Vagina (tissue), 2 donors: ENCODE data around the gene ATP8A2. TPM values are rescaled to one million over a fixed set of nuclear protein-coding genes. Genes with fewer than 3 reads are reported as not detected.

Experiments used
- DNase-seq, 2 donors: peaks; one replicate each; pipeline ENCODE4 v3.0.0-alpha.2; 2017; ENCODE audit errors: extremely low spot score in 2 of 2
- H3K27ac ChIP-seq: fragments of 200-600 bp; sonication (generic); one replicate; pipeline ENCODE4 v1.5.1; 2019
- H3K27me3 ChIP-seq: fragments of 200-600 bp; sonication (generic); one replicate; pipeline ENCODE4 v1.5.1; 2019
- H3K36me3 ChIP-seq, 2 donors: fragments of 200-600 bp; sonication (generic); one replicate each; pipeline ENCODE4 v1.5.1; 2017 to 2019
- H3K4me1 ChIP-seq: fragments of 200-600 bp; sonication (generic); one replicate; pipeline ENCODE4 v1.5.1; 2019
- H3K4me3 ChIP-seq, 2 donors: fragments of 200-600 bp; sonication (generic); 1 replicate in 1 of 2; 2 replicates in 1 of 2; pipeline ENCODE4 v1.5.1; 2016 to 2019
- H3K9me3 ChIP-seq: fragments of 200-600 bp; sonication (generic); one replicate; pipeline ENCODE4 v1.5.1; 2019
- POLR2A ChIP-seq, 2 donors: fragments of 450-650 bp; IDR thresholded peaks; one replicate each; pipeline ENCODE4 v1.6.1; 2017; ENCODE audit warnings: antibody characterized with exemption in 2 of 2, mild to moderate bottlenecking in 2 of 2, moderate library complexity in 2 of 2
- POLR2AphosphoS5 ChIP-seq, 2 donors: sonication (generic); formaldehyde crosslinking; IDR thresholded peaks; one replicate each; pipeline ENCODE4 v1.9.0; 2017; ENCODE audit warnings: antibody characterized with exemption in 2 of 2, mild to moderate bottlenecking in 2 of 2, low read depth in 1 of 2; ENCODE audit not compliant: insufficient read depth in 1 of 2
- intact Hi-C: fragments of 100-400 bp; cut with DNase I; formaldehyde crosslinking; loops from one replicate; pipeline ENCODE4 v1.15.1; 2023
- total RNA-seq: library from RNA; depleted of rRNA; stranded (reverse); fragments of >200 nt; gene quantifications from one replicate; pipeline ENCODE4 v1.2.3, GENCODE V29; 2016
- TF ChIP-seq, protein P1 (sequence below), 3 experiments: fragments of 450-650 bp in 2 of 3; fragments of 200-600 bp in 1 of 3; sonication (generic) in 1 of 3; IDR thresholded peaks; one replicate each; pipeline ENCODE4 v1.5.1; 2017 to 2019; ENCODE audit warnings: antibody characterized with exemption in 3 of 3, mild to moderate bottlenecking in 2 of 3, moderate library complexity in 2 of 3

Gene ATP8A2
- total RNA-seq, 1 donor from 2014 or later: 1.5 TPM

DNA sequence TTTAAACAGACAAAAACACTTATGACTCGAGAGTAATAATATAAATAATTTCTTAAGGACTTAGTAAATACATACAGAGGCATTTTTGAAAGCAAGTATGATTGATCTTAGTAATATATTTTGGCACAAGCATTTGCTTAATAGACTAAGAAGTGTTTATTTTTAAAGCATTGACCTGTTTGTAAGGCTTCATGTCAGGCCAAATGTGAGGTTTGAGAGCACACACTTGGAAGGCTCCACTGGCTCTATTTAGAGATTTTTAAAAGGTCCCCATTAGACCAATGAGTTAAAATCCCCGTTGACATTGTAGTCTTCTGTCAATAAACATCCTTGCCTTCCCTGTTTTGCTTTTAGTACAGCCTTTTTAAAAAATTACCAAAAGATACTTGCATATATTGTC is 50.4 kb downstream of the ATP8A2 start:
- DNase-seq: no peak

DNA sequence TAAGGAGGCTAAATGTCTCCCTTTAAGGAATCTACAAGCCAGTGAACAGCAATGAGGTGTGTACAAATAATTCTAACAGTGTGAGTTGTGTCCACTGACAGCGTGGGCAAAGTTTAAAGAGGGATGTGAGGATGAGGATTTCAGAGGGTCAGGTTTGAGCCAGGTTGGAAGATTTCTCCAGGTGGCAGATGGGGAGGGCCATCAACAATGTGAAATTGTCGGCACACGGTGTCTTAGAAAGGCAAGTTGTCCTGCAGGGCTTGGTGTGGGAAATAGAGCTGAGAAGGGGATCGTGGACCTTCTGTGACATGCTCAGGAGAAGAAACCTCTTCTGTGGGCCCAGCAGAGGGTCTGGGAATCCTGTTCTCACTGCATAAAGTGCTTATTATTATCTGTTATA is 52.1 kb downstream of the ATP8A2 start:
- H3K9me3 ChIP-seq: no peaks in the 10 kb centered on the region
- no peak overlapping the region for H3K27ac ChIP-seq
- no peak for TF ChIP-seq POLR2A (IDR thresholded peaks at IDR 0.05)
- TF ChIP-seq, protein P1, sequence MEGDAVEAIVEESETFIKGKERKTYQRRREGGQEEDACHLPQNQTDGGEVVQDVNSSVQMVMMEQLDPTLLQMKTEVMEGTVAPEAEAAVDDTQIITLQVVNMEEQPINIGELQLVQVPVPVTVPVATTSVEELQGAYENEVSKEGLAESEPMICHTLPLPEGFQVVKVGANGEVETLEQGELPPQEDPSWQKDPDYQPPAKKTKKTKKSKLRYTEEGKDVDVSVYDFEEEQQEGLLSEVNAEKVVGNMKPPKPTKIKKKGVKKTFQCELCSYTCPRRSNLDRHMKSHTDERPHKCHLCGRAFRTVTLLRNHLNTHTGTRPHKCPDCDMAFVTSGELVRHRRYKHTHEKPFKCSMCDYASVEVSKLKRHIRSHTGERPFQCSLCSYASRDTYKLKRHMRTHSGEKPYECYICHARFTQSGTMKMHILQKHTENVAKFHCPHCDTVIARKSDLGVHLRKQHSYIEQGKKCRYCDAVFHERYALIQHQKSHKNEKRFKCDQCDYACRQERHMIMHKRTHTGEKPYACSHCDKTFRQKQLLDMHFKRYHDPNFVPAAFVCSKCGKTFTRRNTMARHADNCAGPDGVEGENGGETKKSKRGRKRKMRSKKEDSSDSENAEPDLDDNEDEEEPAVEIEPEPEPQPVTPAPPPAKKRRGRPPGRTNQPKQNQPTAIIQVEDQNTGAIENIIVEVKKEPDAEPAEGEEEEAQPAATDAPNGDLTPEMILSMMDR (IDR thresholded peaks at IDR 0.05): no peak
- TF ChIP-seq POLR2AphosphoS5 (IDR thresholded peaks at IDR 0.05; ENCODE audit: insufficient read depth in 1 of 2, low read depth in 1 of 2): no peak
- H3K4me1 ChIP-seq: no peaks in the 10 kb centered on the region
- intact Hi-C loops: no loop called here
- H3K27me3 ChIP-seq: no peaks in the 10 kb centered on the region
- H3K4me3 ChIP-seq: no peak overlapping the region
- no peaks in the 10 kb centered on the region for H3K36me3 ChIP-seq
- DNase-seq: no peak

More for the DNA sequence above, 50.4 kb downstream of the ATP8A2 start:
- TF ChIP-seq, protein P1 (IDR thresholded peaks at IDR 0.05): no peak
- TF ChIP-seq POLR2AphosphoS5 (IDR thresholded peaks at IDR 0.05; ENCODE audit: insufficient read depth in 1 of 2, low read depth in 1 of 2): no peak
- TF ChIP-seq POLR2A (IDR thresholded peaks at IDR 0.05): no peak
- Histone ChIP-seq H3K9me3 (no peaks in the 10 kb centered on the region), H3K4me3 (no peak overlapping the region), H3K36me3 (no peaks in the 10 kb centered on the region), H3K27me3 (no peaks in the 10 kb centered on the region), H3K4me1 (no peaks in the 10 kb centered on the region), H3K27ac (no peak overlapping the region)
- intact Hi-C loops: no loop called here

DNA sequence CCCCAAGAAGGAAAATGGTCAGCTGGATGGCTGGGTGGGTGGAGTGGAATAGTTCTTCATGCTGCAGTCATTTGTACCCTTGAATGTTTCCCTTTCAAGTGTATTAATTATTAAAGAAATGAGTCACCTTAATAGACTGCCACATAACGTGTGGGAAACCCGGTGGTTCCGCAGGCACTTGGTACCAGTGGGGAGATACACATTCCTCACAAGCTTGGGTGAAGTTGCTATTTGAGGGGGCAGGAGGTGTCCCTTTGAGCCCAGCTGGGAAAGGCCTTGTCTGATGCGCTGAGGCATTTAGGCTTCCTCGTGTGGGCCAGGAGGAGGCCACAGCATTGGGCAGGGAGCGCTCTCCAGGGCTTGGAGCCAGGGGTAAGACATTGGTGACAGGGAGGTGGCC is 57.7 kb downstream of the ATP8A2 start:
- intact Hi-C loops: no loop called here
- no peaks in the 10 kb centered on the region for H3K9me3 ChIP-seq

DNA sequence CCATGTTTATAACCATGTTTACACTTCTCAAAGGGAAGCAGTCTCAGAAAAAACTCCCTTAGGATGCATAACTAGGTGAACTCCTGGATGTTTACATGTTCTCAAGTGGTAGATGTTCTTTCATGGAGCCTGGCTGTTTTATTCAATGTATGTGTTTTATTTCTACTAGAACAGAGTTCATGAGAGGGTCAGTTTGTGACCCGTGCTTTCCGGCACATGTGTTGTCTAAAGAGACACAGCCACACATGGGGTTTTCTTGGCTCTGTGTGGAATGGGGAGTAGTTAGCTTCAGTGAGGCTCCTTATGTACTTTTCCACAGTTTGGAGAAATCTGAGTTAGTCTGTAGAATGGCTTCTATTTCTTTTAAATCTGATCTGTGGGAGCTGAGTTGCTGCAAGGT is 60.9 kb downstream of the ATP8A2 start:
- TF ChIP-seq, protein P1 (IDR thresholded peaks at IDR 0.05): no peak
- no peak for TF ChIP-seq POLR2A (IDR thresholded peaks at IDR 0.05)
- H3K9me3 ChIP-seq: no peaks in the 10 kb centered on the region
- no peak for DNase-seq
- H3K36me3 ChIP-seq: no peaks in the 10 kb centered on the region
- intact Hi-C loops: no loop called here
- no peak overlapping the region for H3K4me3 ChIP-seq
- no peaks in the 10 kb centered on the region for H3K27me3 ChIP-seq
- H3K4me1 ChIP-seq: no peaks in the 10 kb centered on the region
- no peak overlapping the region for H3K27ac ChIP-seq

More for the DNA sequence above, 57.7 kb downstream of the ATP8A2 start:
- TF ChIP-seq, protein P1 (IDR thresholded peaks at IDR 0.05): no peak
- TF ChIP-seq POLR2A (IDR thresholded peaks at IDR 0.05): no peak
- TF ChIP-seq POLR2AphosphoS5 (IDR thresholded peaks at IDR 0.05; ENCODE audit: insufficient read depth in 1 of 2, low read depth in 1 of 2): no peak
- H3K27me3 ChIP-seq: no peaks in the 10 kb centered on the region
- H3K4me3 ChIP-seq: no peak overlapping the region
- no peak overlapping the region for H3K27ac ChIP-seq
- H3K4me1 ChIP-seq: no peaks in the 10 kb centered on the region
- no peak for DNase-seq
- H3K36me3 ChIP-seq: no peaks in the 10 kb centered on the region

DNA sequence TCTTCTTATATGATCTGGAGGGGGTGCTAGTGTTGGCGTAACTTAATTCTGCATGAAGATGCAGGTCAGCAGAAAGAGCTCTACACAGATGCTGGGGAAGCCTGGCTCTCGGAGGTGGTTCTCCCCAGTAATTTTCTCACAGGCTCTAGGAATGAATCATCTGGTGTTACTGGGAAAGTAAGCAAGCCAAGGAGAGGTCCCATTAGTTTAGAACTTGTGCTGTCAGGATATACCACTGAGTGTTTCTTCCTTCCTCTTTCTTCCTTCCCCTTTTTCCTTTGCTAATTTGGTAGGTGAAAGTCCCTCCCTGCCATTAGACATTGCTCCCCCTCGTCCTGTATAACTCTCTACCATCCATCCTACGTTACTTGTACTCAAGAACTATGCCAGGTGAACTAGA is 68.3 kb downstream of the ATP8A2 start:
- no peak overlapping the region for H3K4me3 ChIP-seq
- no peak for DNase-seq
- no peaks in the 10 kb centered on the region for H3K4me1 ChIP-seq
- TF ChIP-seq, protein P1 (IDR thresholded peaks at IDR 0.05): no peak
- TF ChIP-seq POLR2A (IDR thresholded peaks at IDR 0.05) (no peak), POLR2AphosphoS5 (IDR thresholded peaks at IDR 0.05; ENCODE audit: insufficient read depth in 1 of 2, low read depth in 1 of 2) (no peak)
- H3K27me3 ChIP-seq: no peaks in the 10 kb centered on the region
- no peak overlapping the region for H3K27ac ChIP-seq
- no peaks in the 10 kb centered on the region for H3K36me3 ChIP-seq
- intact Hi-C loops: no loop called here
- no peaks in the 10 kb centered on the region for H3K9me3 ChIP-seq
